NCI-H345 treated with DMSO at 0.1 percent for 48 hours (cell line): Measurements from ENCODE around the gene SH2D3C.

ENCODE experiments used
- DNase-seq: peaks from one replicate; lab custom pipeline; 2025; ENCODE audit not compliant: unreplicated experiment; lab: John Stamatoyannopoulos, UW

The SH2D3C gene

GRCh38 chr9:127808347-127809001 is 30.0 kb upstream of the SH2D3C start:
- no peak for DNase-seq

- no peak for DNase-seq
These were observed 28.4 kb upstream of the SH2D3C start for GRCh38 chr9:127806871-127807270.

GRCh38 chr9:127805620-127806019 is 27.2 kb upstream of the SH2D3C start:
- DNase-seq = no peak

DNA sequence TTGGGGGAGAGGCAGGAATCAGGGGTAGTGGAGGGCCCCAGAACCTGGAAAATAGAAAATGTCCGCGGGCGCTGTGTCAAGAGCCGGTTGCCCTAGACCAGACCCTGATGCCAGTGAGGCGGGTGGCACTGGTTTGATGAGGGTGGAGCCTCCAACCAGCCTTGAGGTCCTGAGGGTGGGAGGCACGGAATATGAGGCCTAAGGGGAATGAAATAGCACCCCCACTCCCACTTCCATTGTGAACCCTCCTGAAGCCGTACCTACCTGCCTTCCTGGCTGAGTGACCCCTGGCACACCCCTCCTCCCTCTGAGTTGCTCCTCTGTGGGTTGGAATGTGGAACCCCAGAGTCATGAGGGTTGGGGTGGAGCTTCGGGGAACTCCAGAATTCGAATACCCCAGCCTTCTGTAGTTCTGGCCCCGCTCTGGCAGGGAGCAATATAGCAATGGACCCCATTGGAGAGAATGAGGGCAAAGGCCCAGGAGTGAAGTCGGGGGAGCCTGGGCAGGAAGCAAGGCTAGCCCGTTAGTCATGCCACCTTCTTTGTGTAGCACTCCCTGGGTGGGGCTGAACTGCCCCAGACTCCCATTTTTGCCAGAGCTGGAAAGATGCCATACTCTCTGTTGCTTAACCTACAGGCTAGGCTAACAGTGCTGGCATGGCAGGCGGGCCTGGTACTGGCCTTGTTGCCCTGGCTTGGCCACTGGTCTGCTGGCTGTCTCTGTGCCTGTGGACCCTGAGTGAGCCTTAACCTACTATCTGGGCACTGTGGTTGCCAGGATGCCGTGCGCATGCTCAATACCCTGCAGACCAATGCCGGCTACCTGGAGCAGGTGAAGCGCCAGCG is 25.3 kb upstream of the SH2D3C start:
- DNase-seq = no peak

DNA sequence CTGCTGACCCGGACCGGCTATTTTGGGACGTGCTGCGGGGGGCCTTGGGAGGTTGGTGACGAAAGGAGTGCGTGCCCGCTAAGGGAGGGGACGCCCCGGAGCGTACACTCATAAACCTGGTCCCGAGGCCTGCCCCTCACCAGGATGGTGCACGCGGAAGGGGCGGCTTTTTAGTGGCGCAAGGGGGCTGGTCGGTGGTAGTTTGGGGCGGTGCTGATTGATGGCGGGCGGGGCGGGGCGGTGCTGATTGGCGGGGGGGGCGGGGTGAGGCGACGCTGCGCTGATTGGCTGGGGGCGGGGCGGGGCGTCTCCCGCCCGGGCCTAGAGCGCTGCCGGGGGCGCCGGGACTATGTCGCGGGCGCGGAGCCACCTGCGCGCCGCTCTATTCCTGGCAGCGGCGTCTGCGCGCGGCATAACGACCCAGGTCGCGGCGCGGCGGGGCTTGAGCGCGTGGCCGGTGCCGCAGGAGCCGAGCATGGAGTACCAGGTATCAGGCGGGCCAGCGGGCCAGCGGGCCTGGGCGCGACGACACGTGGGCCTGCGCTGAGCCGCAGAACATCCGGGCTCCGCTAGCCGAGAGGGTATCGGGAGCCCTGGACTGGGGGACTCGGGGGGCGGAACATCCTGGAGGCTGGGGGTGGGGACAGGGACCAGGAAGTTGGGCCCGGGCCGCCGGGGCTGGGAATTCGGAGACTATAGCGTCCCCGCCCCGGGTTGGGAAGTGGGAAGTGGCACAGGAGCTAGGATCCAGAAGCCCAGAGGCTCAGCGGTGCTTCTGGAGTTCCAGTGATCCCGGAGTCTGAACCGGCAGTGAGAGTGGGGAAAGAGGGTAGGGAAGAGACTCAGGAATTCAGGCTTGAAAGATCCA is 24.3 kb upstream of the SH2D3C start, which contains the start of gene FPGS:
Gene FPGS, plus strand, starts transcription at position 307 of the 868 bp plus-strand sequence. Its CDS starts 43 bp downstream, at position 350.
- DNase-seq = peak; percentile 71

GRCh38 chr9:127801955-127802575 is 23.6 kb upstream of the SH2D3C start:
- DNase-seq = no peak

- no peak for DNase-seq
These were observed 18.4 kb upstream of the SH2D3C start for GRCh38 chr9:127796852-127797370.

DNA sequence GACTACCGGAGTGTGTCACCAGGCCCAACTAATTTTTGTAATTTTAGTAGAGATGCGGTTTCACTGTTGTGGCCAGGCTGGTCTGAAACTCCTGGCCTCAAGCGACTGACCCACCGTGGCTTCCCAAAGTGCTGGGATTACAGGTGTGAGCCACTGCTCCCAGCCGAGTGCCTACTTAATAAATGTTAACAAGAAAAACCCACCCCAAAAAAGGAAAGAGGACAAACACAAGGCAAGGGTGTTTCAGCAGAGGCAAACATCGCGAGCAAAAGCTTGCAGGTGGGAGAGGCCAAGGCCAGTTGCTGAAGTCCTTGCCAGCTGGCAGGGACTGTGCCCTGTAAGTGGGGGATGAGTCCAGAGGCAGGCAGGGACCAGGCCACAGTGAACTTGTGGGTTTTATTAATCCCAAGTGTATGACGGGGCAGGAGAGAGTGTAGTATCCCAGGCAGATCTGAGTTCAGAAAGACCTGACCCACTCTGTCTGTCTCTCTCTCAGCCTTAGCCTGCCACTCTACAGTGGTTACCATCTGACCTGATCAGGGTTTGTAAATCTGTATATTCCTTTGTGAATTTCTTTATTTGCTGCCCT is 17.9 kb upstream of the SH2D3C start:
- no peak for DNase-seq

- DNase-seq = no peak
These were observed 15.7 kb upstream of the SH2D3C start for GRCh38 chr9:127794001-127794791.

- DNase-seq = no peak
These were observed 14.7 kb upstream of the SH2D3C start for GRCh38 chr9:127793093-127793708.

- no peak for DNase-seq
These were observed 14.1 kb upstream of the SH2D3C start for GRCh38 chr9:127792417-127793031.

GRCh38 chr9:127791085-127791484 is 12.6 kb upstream of the SH2D3C start:
- DNase-seq = no peak

- no peak for DNase-seq
These were observed 11.8 kb upstream of the SH2D3C start for GRCh38 chr9:127790094-127790855.

DNA sequence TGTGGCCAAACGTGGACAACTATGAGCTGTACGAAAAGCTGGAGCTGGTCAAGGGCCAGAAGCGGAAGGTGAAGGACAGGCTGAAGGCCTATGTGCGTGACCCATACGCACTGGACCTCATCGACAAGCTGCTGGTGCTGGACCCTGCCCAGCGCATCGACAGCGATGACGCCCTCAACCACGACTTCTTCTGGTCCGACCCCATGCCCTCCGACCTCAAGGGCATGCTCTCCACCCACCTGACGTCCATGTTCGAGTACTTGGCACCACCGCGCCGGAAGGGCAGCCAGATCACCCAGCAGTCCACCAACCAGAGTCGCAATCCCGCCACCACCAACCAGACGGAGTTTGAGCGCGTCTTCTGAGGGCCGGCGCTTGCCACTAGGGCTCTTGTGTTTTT is 10.7 kb upstream of the SH2D3C start:
- DNase-seq = no peak

GRCh38 chr9:127788337-127789011 is 10.0 kb upstream of the SH2D3C start:
- no peak for DNase-seq

DNA sequence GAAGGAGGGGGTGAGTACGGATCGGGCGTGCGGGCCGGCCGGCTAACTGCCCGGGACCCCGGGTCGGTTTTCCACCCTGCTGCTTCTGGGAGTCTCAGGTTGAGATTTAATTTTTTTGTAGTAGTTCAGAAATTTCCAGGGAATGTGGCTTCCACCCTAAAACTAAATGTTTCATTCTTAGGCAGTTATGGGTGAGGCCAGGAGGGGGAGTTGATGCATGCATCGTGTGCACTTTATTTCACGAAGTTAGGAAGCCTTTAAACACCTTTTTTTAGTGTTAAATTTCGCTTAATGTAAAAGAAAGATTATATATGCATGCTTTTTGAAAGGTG is 8.3 kb upstream of the SH2D3C start:
- DNase-seq = no peak

DNA sequence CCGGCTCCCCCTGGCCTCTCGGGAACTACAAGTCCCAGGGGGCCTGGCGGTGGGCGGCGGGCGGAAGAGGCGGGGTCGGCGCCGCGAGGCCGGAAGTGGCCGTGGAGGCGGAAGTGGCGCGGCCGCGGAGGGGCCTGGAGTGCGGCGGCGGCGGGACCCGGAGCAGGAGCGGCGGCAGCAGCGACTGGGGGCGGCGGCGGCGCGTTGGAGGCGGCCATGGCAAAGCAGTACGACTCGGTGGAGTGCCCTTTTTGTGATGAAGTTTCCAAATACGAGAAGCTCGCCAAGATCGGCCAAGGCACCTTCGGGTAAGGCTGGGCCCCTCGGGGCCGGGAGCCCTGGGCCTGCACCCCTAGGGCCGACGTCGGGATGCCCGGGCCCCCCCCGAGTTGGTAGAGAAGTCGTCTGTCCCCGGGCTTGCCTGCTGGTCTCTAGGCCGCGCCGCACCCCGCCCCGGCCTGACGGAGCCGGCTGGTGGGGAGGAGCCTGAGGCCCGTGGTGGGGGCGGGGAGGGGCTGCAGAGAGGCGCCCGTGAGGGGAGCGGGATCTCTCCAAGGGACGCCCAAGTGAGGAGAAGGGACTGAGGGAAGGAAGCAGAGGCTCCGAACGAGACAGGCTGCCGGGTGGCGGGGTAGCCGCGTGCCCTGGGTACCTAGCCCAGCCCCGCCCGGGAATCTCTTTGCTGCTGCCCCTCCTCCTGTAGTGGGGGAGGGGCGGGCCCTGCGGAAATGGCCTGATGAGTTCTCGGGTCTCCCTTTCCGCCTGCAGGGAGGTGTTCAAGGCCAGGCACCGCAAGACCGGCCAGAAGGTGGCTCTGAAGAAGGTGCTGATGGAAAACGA is 7.7 kb upstream of the SH2D3C start, which contains the start of gene CDK9:
Gene CDK9, plus strand, starts transcription at position 102 of the 840 bp plus-strand sequence. Its CDS starts 115 bp downstream, at position 217.
- DNase-seq = peak; percentile 75
